Activated naive CD4-positive, alpha-beta T cell treated with anti-CD3 and anti-CD28 coated beads, Interleukin-2, amount 50 U/mL, for 16 hours (primary cell): ENCODE data around the gene PRLR.
"Not testable (repeated sequence)": the region's sequence is repeated elsewhere in the genome, so short reads cannot be mapped to it uniquely, and the experiment has no call there.

Experiments
- DNase-seq: peaks from one replicate; pipeline ENCODE4 v3.0.0-alpha.2; 2020

The PRLR gene

GRCh38 chr5:35230038-35230611 lies at the start of gene PRLR:
TSS of gene PRLR (minus strand) at chr5:35230487. CDS start at chr5:35089620, 140,867 bp downstream.
- DNase-seq = no peak

- no peak for DNase-seq
These were observed 44.7 kb upstream of the PRLR start for GRCh38 chr5:35274839-35275509.

GRCh38 chr5:35269006-35269405 lies 38.7 kb upstream of the PRLR start:
- DNase-seq = no peak

- DNase-seq = no peak
These were observed 36.0 kb upstream of the PRLR start for GRCh38 chr5:35266276-35266675.

- no peak for DNase-seq
These were observed 34.2 kb upstream of the PRLR start for GRCh38 chr5:35264509-35264908.

GRCh38 chr5:35263266-35263877 lies 33.1 kb upstream of the PRLR start:
- no peak for DNase-seq

- no peak for DNase-seq
These were observed 23.3 kb upstream of the PRLR start for GRCh38 chr5:35253582-35253981.

GRCh38 chr5:35252963-35253362 lies 22.7 kb upstream of the PRLR start:
- no peak for DNase-seq

GRCh38 chr5:35248843-35249780 lies 18.8 kb upstream of the PRLR start:
- DNase-seq = no peak

GRCh38 chr5:35247648-35248034 lies 17.4 kb upstream of the PRLR start:
- no peak for DNase-seq

- DNase-seq = no peak
These were observed 16.8 kb upstream of the PRLR start for GRCh38 chr5:35246900-35247647.

- DNase-seq = no peak
These were observed 16.1 kb upstream of the PRLR start for GRCh38 chr5:35246411-35246810.

- not testable (repeated sequence) for DNase-seq
These were observed 15.1 kb upstream of the PRLR start for GRCh38 chr5:35245371-35245770.

GRCh38 chr5:35244171-35244570 lies 13.9 kb upstream of the PRLR start:
- no peak for DNase-seq

- no peak for DNase-seq
These were observed 12.5 kb upstream of the PRLR start for GRCh38 chr5:35242702-35243258.

- DNase-seq = no peak
These were observed 10.6 kb upstream of the PRLR start for GRCh38 chr5:35240892-35241291.

GRCh38 chr5:35239911-35240610 lies 9.8 kb upstream of the PRLR start:
- DNase-seq = no peak

GRCh38 chr5:35239476-35239875 lies 9.2 kb upstream of the PRLR start:
- DNase-seq = no peak

GRCh38 chr5:35237580-35238376 lies 7.5 kb upstream of the PRLR start:
- DNase-seq = no peak

GRCh38 chr5:35236770-35237169 lies 6.5 kb upstream of the PRLR start:
- DNase-seq = no peak

- no peak for DNase-seq
These were observed 3.3 kb upstream of the PRLR start for GRCh38 chr5:35233601-35234000.
